Lung (tissue), 12 donors: ENCODE data around the gene DDX27. TPM values are rescaled to one million over a fixed set of nuclear protein-coding genes. Genes with fewer than 3 reads are reported as not detected.

ENCODE experiments used
- ATAC-seq: fragments of 200-7000 bp; cut with Tn5 transposase; one replicate; pipeline ENCODE4 v1.9.1; 2020; ENCODE audit warnings: moderate number of reproducible peaks; ENCODE audit not compliant: insufficient read depth, low FRiP score
- DNase-seq, 3 donors: peaks; one replicate each; pipeline ENCODE4 v3.0.0-alpha.2; 2013 to 2017
- H3K27ac ChIP-seq, 2 donors: one replicate each; pipeline ENCODE4 v1.5.1; 2013; ENCODE audit warnings: mild to moderate bottlenecking in 2 of 2, moderate library complexity in 2 of 2, control low read depth in 1 of 2, inconsistent platforms in 1 of 2, low read depth in 1 of 2, low read length in 1 of 2
- H3K27me3 ChIP-seq, 3 donors: one replicate each; pipeline ENCODE4 v1.5.1; 2013; ENCODE audit warnings: low read length in 2 of 3; ENCODE audit not compliant: control insufficient read depth in 3 of 3, insufficient read depth in 3 of 3
- H3K36me3 ChIP-seq, 4 donors: one replicate each; pipeline ENCODE4 v1.5.1; 2013; ENCODE audit warnings: low read length in 4 of 4, mild to moderate bottlenecking in 1 of 4, moderate library complexity in 1 of 4; ENCODE audit not compliant: control insufficient read depth in 4 of 4, insufficient read depth in 4 of 4
- H3K4me1 ChIP-seq, 5 donors: one replicate each; pipeline ENCODE4 v1.5.1; 2013; ENCODE audit warnings: low read length in 5 of 5, mild to moderate bottlenecking in 2 of 5, moderate library complexity in 1 of 5; ENCODE audit not compliant: control insufficient read depth in 5 of 5, insufficient read depth in 5 of 5
- H3K4me3 ChIP-seq: one replicate; pipeline ENCODE4 v1.5.1; 2013; ENCODE audit warnings: mild to moderate bottlenecking, control low read depth, moderate library complexity
- H3K9ac ChIP-seq, 2 donors: one replicate each; pipeline ENCODE4 v1.5.1; 2013; ENCODE audit warnings: low read length in 2 of 2, control low read depth in 1 of 2; ENCODE audit not compliant: insufficient read depth in 1 of 2
- H3K9me3 ChIP-seq, 4 donors: one replicate each; pipeline ENCODE4 v1.5.1; 2013; ENCODE audit warnings: low read length in 3 of 4, mild to moderate bottlenecking in 1 of 4, moderate library complexity in 1 of 4; ENCODE audit not compliant: control insufficient read depth in 4 of 4, insufficient read depth in 3 of 4
- WGBS, 2 donors: extraction: QIAGEN DNeasy Blood & Tissue Kit; methylation state at CpG; one replicate each; pipeline ENCODE4 v1.1.7; 2013; 5-methylcytosine and 5-hydroxymethylcytosine counted together
- polyA plus RNA-seq, 2 donors: library from polyadenylated mRNA; stranded (reverse); fragments of 200-250 nt; gene quantifications; one replicate each; pipeline ENCODE4 v1.2.1, GENCODE V29; 2013
- total RNA-seq, 2 donors: library from RNA; depleted of rRNA in 1 of 2; stranded (reverse); fragments of >200 nt in 1 of 2; gene quantifications; one replicate each; pipeline ENCODE4 v1.2.1, GENCODE V29; 2014 to 2021
- TF ChIP-seq, protein P1 (sequence below): IDR thresholded peaks from 2 replicates; pipeline ENCODE4 v1.5.1; 2012; ENCODE audit warnings: mild to moderate bottlenecking; ENCODE audit errors: control extremely low read depth, extremely low read depth
- donor health status: control.
- donor health status: control.
- donor health status: Bipolar disorder and iron deficiency.
- donor health status: healthy.
- donor health status: DM: yes; HTN: yes; CAD: no.

The DDX27 gene
- total and polyA plus RNA-seq, 4 donors, result 24.9 to 30.0 (median 26.1) TPM

DNA sequence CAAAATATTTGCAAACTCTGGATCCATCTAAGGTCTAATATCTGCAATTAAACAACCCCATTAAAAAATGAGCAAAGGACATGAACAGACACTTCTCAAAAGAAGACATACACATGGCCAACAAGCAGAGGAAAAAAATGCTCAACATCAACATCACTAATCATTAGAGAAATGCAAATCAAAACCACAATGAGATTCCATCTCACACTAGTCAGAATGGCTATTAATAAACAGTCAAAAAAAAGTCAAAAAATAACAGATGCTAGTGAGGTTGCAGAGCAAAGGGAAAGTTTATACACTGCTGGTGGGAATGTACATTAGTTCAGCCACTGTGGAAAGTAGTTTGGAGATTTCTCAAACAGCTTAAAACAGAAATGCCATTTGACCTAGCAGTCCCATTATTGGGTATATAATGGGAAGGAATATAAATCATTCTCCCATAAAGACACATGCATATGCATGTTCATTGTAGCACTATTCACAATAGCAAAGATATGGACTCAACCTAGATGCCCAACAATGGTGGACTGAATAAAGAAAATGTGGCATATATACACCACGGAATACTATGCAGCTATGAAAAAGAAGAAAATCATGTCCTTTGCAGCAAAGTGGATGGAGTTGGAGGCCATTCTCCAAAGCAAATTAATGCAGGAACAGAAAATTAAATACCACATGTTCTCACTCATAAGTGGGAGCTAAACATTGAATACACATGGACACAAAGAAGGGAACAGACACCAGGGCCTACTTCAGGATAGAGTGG is 49.6 kb downstream of the DDX27 start:
- ATAC-seq (no peak), DNase-seq (no peak)
- H3K9me3 ChIP-seq, result no peaks in the 10 kb centered on the region
- H3K27me3 ChIP-seq, result no peaks in the 10 kb centered on the region
- 96 to 100% methylated on average over 1 of the region's 1 CpG for WGBS, 2 donors
- H3K4me3 ChIP-seq, result no peak overlapping the region
- TF ChIP-seq, protein P1, sequence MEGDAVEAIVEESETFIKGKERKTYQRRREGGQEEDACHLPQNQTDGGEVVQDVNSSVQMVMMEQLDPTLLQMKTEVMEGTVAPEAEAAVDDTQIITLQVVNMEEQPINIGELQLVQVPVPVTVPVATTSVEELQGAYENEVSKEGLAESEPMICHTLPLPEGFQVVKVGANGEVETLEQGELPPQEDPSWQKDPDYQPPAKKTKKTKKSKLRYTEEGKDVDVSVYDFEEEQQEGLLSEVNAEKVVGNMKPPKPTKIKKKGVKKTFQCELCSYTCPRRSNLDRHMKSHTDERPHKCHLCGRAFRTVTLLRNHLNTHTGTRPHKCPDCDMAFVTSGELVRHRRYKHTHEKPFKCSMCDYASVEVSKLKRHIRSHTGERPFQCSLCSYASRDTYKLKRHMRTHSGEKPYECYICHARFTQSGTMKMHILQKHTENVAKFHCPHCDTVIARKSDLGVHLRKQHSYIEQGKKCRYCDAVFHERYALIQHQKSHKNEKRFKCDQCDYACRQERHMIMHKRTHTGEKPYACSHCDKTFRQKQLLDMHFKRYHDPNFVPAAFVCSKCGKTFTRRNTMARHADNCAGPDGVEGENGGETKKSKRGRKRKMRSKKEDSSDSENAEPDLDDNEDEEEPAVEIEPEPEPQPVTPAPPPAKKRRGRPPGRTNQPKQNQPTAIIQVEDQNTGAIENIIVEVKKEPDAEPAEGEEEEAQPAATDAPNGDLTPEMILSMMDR, result no peak
- H3K27ac ChIP-seq, result no peak overlapping the region
- peaks cover 0 to 21% (median 0%) of the 10 kb centered on the region in 5 donors for H3K4me1 ChIP-seq
- H3K36me3 ChIP-seq, result peaks cover 32 to 50% (median 40%) of the 10 kb centered on the region in 4 donors
- no peak overlapping the region for H3K9ac ChIP-seq

DNA sequence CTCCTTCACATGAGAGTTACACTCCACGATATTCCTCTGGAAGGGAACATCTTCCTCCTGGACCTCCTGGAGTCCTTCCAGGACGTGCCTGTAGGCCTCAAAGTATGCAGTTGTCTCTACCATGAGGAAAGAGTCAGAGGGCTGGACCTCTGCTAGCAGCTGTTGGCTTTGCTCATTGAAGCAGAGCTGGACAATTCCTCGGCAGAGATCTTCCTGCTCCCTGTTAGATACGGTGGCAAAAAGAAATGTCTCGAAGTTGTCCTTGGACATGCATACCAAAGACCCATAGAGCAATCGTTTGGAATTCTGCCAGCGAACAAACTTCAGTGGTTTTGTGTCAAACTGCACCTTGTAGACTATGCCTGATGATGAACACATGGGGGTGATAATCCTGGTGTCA is 51.0 kb downstream of the DDX27 start:
- no peak for ATAC-seq
- DNase-seq, result no peak
- peaks cover 21 to 43% (median 33%) of the 10 kb centered on the region in 4 donors for H3K36me3 ChIP-seq
- WGBS, 2 donors, result 65 to 76% methylated on average over 7 of the region's 7 CpGs
- no peak overlapping the region for H3K9ac ChIP-seq
- no peak overlapping the region for H3K4me3 ChIP-seq
- TF ChIP-seq, protein P1, result no peak
- no peak overlapping the region for H3K27ac ChIP-seq
- peaks cover 0 to 25% (median 0%) of the 10 kb centered on the region in 5 donors for H3K4me1 ChIP-seq
- no peaks in the 10 kb centered on the region for H3K27me3 ChIP-seq
- H3K9me3 ChIP-seq, result no peaks in the 10 kb centered on the region

- Histone ChIP-seq H3K4me1 (peaks cover 0 to 28% (median 3%) of the 10 kb centered on the region in 5 donors), H3K27me3 (no peaks in the 10 kb centered on the region), H3K9ac (no peak overlapping the region), H3K9me3 (no peaks in the 10 kb centered on the region), H3K36me3 (peaks cover 18 to 46% (median 32%) of the 10 kb centered on the region in 4 donors), H3K4me3 (no peak overlapping the region), H3K27ac (no peak overlapping the region)
- no peak for ATAC-seq
- TF ChIP-seq, protein P1, result no peak
- WGBS, 2 donors, result 89 to 91% methylated on average over 5 of the region's 5 CpGs
- no peak for DNase-seq
Observed at GRCh38 chr20:49270736-49271135, 51.5 kb downstream of the DDX27 start.
